ENCODE data around the gene COMMD6. TPM values are rescaled to one million over a fixed set of nuclear protein-coding genes. Genes with fewer than 3 reads are reported as not detected.

Gene COMMD6
- total and polyA plus RNA-seq, 9 of the 15 experiments (the other 6 are each of a cell fraction or from before 2014, with no cell fraction given) = 32.6 to 116 (median 65.0) TPM

- FAIRE-seq = no peak
- WGBS (ENCODE audit: insufficient coverage, low coverage, missing lambda C conversion rate) = 71% methylated on average over 7 of the region's 10 CpGs
Measured at GRCh38 chr13:75544681-75545330, 7.2 kb upstream of the COMMD6 start.

More at GRCh38 chr13:75544681-75545330, 7.2 kb upstream of the COMMD6 start:
- DNase-seq (ENCODE audit: extremely low read depth in 1 of 4, low spot score in 3 of 4) (no peak), ATAC-seq (no peak)
- H3K4me3 ChIP-seq = no peak overlapping the region
- in situ Hi-C loops (cut with MboI) = no loop called here
- H2AFZ ChIP-seq (ENCODE audit: low read depth, low read length) = no peak overlapping the region; the same call in none of the 2 replicates
- no TSS peak for BruUV-seq (replicated peaks)
- no peak overlapping the region for H3K27ac ChIP-seq (ENCODE audit: extremely low read depth, low read depth, low read length)
- H3K9me3 ChIP-seq (replicated peaks; ENCODE audit: control insufficient read depth, insufficient read depth, low read depth, low read length) = no peaks in the 10 kb centered on the region
- H3K27me3 ChIP-seq (ENCODE audit: control insufficient read depth in 2 of 2, insufficient read depth in 2 of 2, low read length in 2 of 2) = no peaks in the 10 kb centered on the region
- TF ChIP-seq CREM (IDR thresholded peaks at IDR 0.05; ENCODE audit: low read depth) (no peak), RCOR1 (IDR thresholded peaks at IDR 0.05; ENCODE audit: borderline replicate concordance in 1 of 2, low read depth in 2 of 2, low read length in 2 of 2) (no peak), NCOA2 (IDR thresholded peaks at IDR 0.05; ENCODE audit: partially characterized antibody in 2 of 2) (no peak), FOXK2 (conservative IDR thresholded peaks at IDR 0.05 in 1 of 2, IDR thresholded peaks at IDR 0.05 in 1 of 2; ENCODE audit: low read depth in 2 of 2) (no peak), ZNF407 (IDR thresholded peaks at IDR 0.05; ENCODE audit: low read depth) (no peak), ZNF75A (CRISPR knock-in tag; IDR thresholded peaks at IDR 0.05) (no peak), CBFB (CRISPR knock-in tag; IDR thresholded peaks at IDR 0.05) (no peak)
- no peak overlapping the region for H3K4me2 ChIP-seq (ENCODE audit: insufficient read depth, low read length)
- H3K9ac ChIP-seq (ENCODE audit: insufficient read depth in 1 of 2, low read depth in 2 of 2, low read length in 2 of 2) = no peak overlapping the region
- peaks cover 1 to 6% of the 10 kb centered on the region in 2 experiments; a peak in 3 of 5 replicates for H3K4me1 ChIP-seq (replicated peaks in 1 of 2; ENCODE audit: control insufficient read depth in 2 of 2, insufficient read depth in 2 of 2, low read length in 2 of 2)
- no peaks in the 10 kb centered on the region for H4K20me1 ChIP-seq (replicated peaks; ENCODE audit: control insufficient read depth, insufficient read depth, low read length)
- ChIA-PET POLR2A (no interaction called here), CTCF (ENCODE audit: low intra/inter-chr PET ratio) (no interaction called here)
- intact Hi-C loops (cut with micrococcal nuclease) = no loop called here
- peaks cover 2% of the 10 kb centered on the region; the same call in 2 of the 3 replicates for H3K79me2 ChIP-seq (ENCODE audit: control insufficient read depth, insufficient read depth, low read length)
- H3K36me3 ChIP-seq (ENCODE audit: control insufficient read depth, insufficient read depth, low read length) = no peaks in the 10 kb centered on the region
- no peaks in the 10 kb centered on the region for H3K9me1 ChIP-seq (ENCODE audit: control insufficient read depth, insufficient read depth, low read length)

Data from K562 (cell line).